Astrocyte (in vitro differentiated cells and primary cell): ENCODE data around the gene SFT2D1. TPM values are rescaled to one million over a fixed set of nuclear protein-coding genes. Genes with fewer than 3 reads are reported as not detected.

Experiments used
- DNase-seq: peaks from one replicate; pipeline ENCODE4 v3.0.0-alpha.2; 2010; ENCODE audit warnings: low read depth
- FAIRE-seq: peaks from 2 replicates; lab custom pipeline; 2011; peaks lifted over from hg19 to GRCh38; lab: Jason Lieb, UNC
- H2AFZ ChIP-seq: 2 replicates; pipeline ENCODE4 v1.6.0; 2012; ENCODE audit warnings: low read depth, low read length, inconsistent platforms
- H3K27ac ChIP-seq: 2 replicates; pipeline ENCODE4 v1.5.1; 2011; ENCODE audit warnings: low read depth, low read length, inconsistent platforms
- H3K27me3 ChIP-seq: 2 replicates; pipeline ENCODE4 v1.6.0; 2011; ENCODE audit warnings: low read length, inconsistent platforms; ENCODE audit not compliant: insufficient read depth
- H3K36me3 ChIP-seq: 2 replicates; pipeline ENCODE4 v1.5.1; 2011; ENCODE audit warnings: low read length, inconsistent platforms; ENCODE audit not compliant: insufficient read depth
- H3K4me1 ChIP-seq: 2 replicates; pipeline ENCODE4 v1.5.1; 2011; ENCODE audit warnings: low read length, inconsistent platforms; ENCODE audit not compliant: insufficient read depth
- H3K4me2 ChIP-seq: 2 replicates; pipeline ENCODE4 v1.6.0; 2012; ENCODE audit warnings: low read length, inconsistent platforms
- H3K4me3 ChIP-seq: 2 replicates; pipeline ENCODE4 v1.5.1; 2011; ENCODE audit warnings: low read depth, mild to moderate bottlenecking, low read length, inconsistent platforms; ENCODE audit not compliant: insufficient read depth
- H3K79me2 ChIP-seq: 2 replicates; pipeline ENCODE4 v1.6.0; 2012; ENCODE audit warnings: mild to moderate bottlenecking, low read length, inconsistent platforms; ENCODE audit not compliant: insufficient read depth
- H3K9ac ChIP-seq: 2 replicates; pipeline ENCODE4 v1.6.0; 2012; ENCODE audit warnings: mild to moderate bottlenecking, low read length, inconsistent platforms
- H3K9me3 ChIP-seq: 2 replicates; pipeline ENCODE4 v1.5.1; 2012; ENCODE audit warnings: low read depth, mild to moderate bottlenecking, low read length, inconsistent platforms; ENCODE audit not compliant: insufficient read depth
- H4K20me1 ChIP-seq: 2 replicates; pipeline ENCODE4 v1.6.0; 2012; ENCODE audit warnings: low read length, inconsistent platforms; ENCODE audit not compliant: insufficient read depth
- H3K27ac Mint-ChIP-seq: one replicate; pipeline ENCODE4 v1.8.0; 2021; ENCODE audit warnings: mild to moderate bottlenecking, mixed read lengths; ENCODE audit not compliant: unreplicated experiment
- H3K27me3 Mint-ChIP-seq: one replicate; pipeline ENCODE4 v1.8.0; 2021; ENCODE audit warnings: low read depth, mixed read lengths; ENCODE audit not compliant: unreplicated experiment
- H3K36me3 Mint-ChIP-seq: one replicate; pipeline ENCODE4 v1.8.0; 2021; ENCODE audit warnings: low read depth, mixed read lengths; ENCODE audit not compliant: unreplicated experiment
- H3K4me1 Mint-ChIP-seq: one replicate; pipeline ENCODE4 v1.8.0; 2021; ENCODE audit warnings: low read depth, mixed read lengths; ENCODE audit not compliant: unreplicated experiment
- H3K4me3 Mint-ChIP-seq: one replicate; pipeline ENCODE4 v1.8.0; 2021; ENCODE audit warnings: mild to moderate bottlenecking, moderate library complexity, mixed read lengths; ENCODE audit not compliant: unreplicated experiment
- H3K9me3 Mint-ChIP-seq: one replicate; pipeline ENCODE4 v1.8.0; 2021; ENCODE audit warnings: mild to moderate bottlenecking, mixed read lengths; ENCODE audit not compliant: unreplicated experiment
- EZH2 ChIP-seq: IDR thresholded peaks from 2 replicates; pipeline ENCODE4 v1.6.1; 2012; ENCODE audit warnings: mild to moderate bottlenecking, low read length, inconsistent platforms; ENCODE audit not compliant: insufficient read depth
- total RNA-seq: library from RNA; stranded (reverse); gene quantifications from 2 replicates; pipeline ENCODE4 v1.2.1, GENCODE V29; 2021
- TF ChIP-seq, protein P1 (sequence below): IDR thresholded peaks from 2 replicates; pipeline ENCODE4 v1.5.1; 2011; ENCODE audit warnings: low read depth, mild to moderate bottlenecking, inconsistent platforms, low read length, moderate library complexity; ENCODE audit not compliant: insufficient read depth

The SFT2D1 gene
- total RNA-seq, 1 donor from 2014 or later, result 63.9 TPM

DNA sequence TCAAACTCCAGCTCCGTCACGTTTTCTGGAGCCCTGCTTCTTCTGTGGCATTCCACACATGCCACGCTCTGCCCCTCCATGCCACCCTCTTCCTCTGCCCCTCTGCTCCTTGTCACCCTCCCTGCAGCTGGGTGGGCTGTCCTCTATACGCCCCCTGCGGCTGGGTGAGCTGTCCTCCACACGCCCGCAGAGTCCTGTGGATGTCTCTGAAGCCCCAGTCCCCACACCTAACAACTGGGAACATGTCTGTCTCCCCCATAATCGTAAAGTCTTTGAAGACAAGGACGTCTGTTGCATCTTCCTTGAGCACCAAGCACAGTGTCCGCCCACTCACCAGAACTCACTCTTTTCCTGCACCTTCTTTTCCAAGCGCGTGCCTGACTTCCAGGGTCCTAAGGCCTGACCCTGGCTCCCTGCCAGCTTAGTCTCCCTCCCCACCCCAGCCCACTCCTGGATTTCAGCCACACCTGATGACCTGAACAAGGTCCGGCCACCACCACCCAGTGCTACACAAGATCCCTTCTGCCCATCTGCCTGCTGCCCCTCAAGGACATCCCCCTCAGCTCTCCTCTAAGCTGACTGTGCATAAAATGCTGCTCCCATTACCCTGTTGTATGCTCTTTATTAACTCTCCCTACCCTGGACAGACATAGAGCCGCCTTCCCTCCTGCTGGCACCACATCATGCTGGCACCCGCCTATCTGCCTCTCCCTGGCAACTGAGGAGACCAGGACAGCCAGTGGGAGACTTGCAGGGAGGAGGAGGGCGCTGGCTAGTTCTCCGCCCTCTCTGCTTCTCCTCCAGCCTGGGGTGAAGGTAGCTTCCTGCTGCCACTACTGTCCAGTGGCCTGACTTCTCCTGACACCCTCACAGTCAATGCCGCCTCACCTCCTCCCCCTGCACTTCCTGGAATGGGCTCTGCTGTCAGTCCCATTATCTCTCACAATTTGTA lies 23.4 kb downstream of the SFT2D1 start:
- Mint-ChIP-seq H3K27me3 (no peaks in the 10 kb centered on the region), H3K4me3 (no peak overlapping the region), H3K36me3 (peaks cover 17% of the 10 kb centered on the region), H3K9me3 (no peaks in the 10 kb centered on the region), H3K4me1 (peaks cover 14% of the 10 kb centered on the region), H3K27ac (no peak overlapping the region)
- DNase-seq (no peak), FAIRE-seq (no peak)
- Histone ChIP-seq H3K27me3 (no peaks in the 10 kb centered on the region), H3K9me3 (no peaks in the 10 kb centered on the region), H3K79me2 (no peaks in the 10 kb centered on the region), H2AFZ (no peak overlapping the region), H3K4me3 (no peak overlapping the region), H3K4me2 (no peak overlapping the region), H3K27ac (no peak overlapping the region), H4K20me1 (peaks cover 9% of the 10 kb centered on the region), H3K9ac (no peak overlapping the region), H3K4me1 (no peaks in the 10 kb centered on the region), H3K36me3 (peaks cover 12% of the 10 kb centered on the region)
- TF ChIP-seq EZH2, result no peak
- TF ChIP-seq, protein P1, sequence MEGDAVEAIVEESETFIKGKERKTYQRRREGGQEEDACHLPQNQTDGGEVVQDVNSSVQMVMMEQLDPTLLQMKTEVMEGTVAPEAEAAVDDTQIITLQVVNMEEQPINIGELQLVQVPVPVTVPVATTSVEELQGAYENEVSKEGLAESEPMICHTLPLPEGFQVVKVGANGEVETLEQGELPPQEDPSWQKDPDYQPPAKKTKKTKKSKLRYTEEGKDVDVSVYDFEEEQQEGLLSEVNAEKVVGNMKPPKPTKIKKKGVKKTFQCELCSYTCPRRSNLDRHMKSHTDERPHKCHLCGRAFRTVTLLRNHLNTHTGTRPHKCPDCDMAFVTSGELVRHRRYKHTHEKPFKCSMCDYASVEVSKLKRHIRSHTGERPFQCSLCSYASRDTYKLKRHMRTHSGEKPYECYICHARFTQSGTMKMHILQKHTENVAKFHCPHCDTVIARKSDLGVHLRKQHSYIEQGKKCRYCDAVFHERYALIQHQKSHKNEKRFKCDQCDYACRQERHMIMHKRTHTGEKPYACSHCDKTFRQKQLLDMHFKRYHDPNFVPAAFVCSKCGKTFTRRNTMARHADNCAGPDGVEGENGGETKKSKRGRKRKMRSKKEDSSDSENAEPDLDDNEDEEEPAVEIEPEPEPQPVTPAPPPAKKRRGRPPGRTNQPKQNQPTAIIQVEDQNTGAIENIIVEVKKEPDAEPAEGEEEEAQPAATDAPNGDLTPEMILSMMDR, result no peak

DNA sequence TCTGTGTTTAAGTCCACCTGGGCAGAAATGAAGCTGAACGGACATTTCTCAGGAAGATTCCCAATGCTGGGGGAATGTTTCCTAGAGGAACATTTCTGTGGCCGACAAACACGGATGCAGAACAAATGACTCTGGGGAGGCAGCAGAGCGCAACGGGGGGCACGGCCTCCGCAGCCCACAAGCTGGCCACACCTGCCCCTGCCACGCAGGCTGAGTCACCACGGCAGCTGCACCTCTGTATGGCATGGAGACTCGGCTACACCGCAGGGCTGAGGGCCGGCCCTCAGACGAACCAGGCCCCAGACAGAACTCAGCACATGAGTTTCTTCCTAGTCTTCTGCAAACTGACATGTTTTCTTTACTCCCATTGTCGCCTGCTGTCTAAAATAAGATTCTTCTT lies 24.1 kb downstream of the SFT2D1 start:
- H3K9me3 ChIP-seq, result no peaks in the 10 kb centered on the region
- Mint-ChIP-seq H3K36me3 (peaks cover 17% of the 10 kb centered on the region), H3K4me3 (no peak overlapping the region), H3K4me1 (peaks cover 14% of the 10 kb centered on the region), H3K27ac (no peak overlapping the region), H3K9me3 (no peaks in the 10 kb centered on the region), H3K27me3 (no peaks in the 10 kb centered on the region)
- DNase-seq, result no peak
- no peak overlapping the region for H3K4me3 ChIP-seq
- H2AFZ ChIP-seq, result no peak overlapping the region
- no peak overlapping the region for H3K4me2 ChIP-seq
- peaks cover 12% of the 10 kb centered on the region for H3K36me3 ChIP-seq
- no peaks in the 10 kb centered on the region for H3K4me1 ChIP-seq
- no peak overlapping the region for H3K9ac ChIP-seq
- H3K27ac ChIP-seq, result no peak overlapping the region
- H3K27me3 ChIP-seq, result no peaks in the 10 kb centered on the region
- no peak for FAIRE-seq
- no peaks in the 10 kb centered on the region for H3K79me2 ChIP-seq
- no peak for TF ChIP-seq EZH2
- TF ChIP-seq, protein P1, result no peak
- peaks cover 9% of the 10 kb centered on the region for H4K20me1 ChIP-seq
